ENCODE measurements around the gene PNMA8B.

The PNMA8B gene

GRCh38 chr19:46496304-46496703, 637 bp upstream of the PNMA8B start:
- DNase-seq, result no peak
- TF ChIP-seq POLR2A (IDR thresholded peaks at IDR 0.05; ENCODE audit: low read length) (no peak), GATA1 (IDR thresholded peaks at IDR 0.05; ENCODE audit: low read depth, low read length) (no peak)

- TF ChIP-seq GATA1 (IDR thresholded peaks at IDR 0.05; ENCODE audit: low read depth, low read length), result no peak
- no peak for TF ChIP-seq POLR2A (IDR thresholded peaks at IDR 0.05; ENCODE audit: low read length)
- DNase-seq, result no peak
Observed at GRCh38 chr19:46494941-46495785, 504 bp downstream of the PNMA8B start.

- no peak for DNase-seq
- TF ChIP-seq GATA1 (IDR thresholded peaks at IDR 0.05; ENCODE audit: low read depth, low read length), result no peak
- TF ChIP-seq POLR2A (IDR thresholded peaks at IDR 0.05; ENCODE audit: low read length), result no peak
Observed at GRCh38 chr19:46494146-46494940, 1.3 kb downstream of the PNMA8B start.

- no peak for DNase-seq
- TF ChIP-seq POLR2A (IDR thresholded peaks at IDR 0.05; ENCODE audit: low read length), result no peak
- no peak for TF ChIP-seq GATA1 (IDR thresholded peaks at IDR 0.05; ENCODE audit: low read depth, low read length)
Observed at GRCh38 chr19:46493236-46494145, 2.2 kb downstream of the PNMA8B start.

- TF ChIP-seq GATA1 (IDR thresholded peaks at IDR 0.05; ENCODE audit: low read depth, low read length), result no peak
- no peak for TF ChIP-seq POLR2A (IDR thresholded peaks at IDR 0.05; ENCODE audit: low read length)
- no peak for DNase-seq
Observed at GRCh38 chr19:46492841-46493235, 2.8 kb downstream of the PNMA8B start.

- TF ChIP-seq GATA1 (IDR thresholded peaks at IDR 0.05; ENCODE audit: low read depth, low read length) (no peak), POLR2A (IDR thresholded peaks at IDR 0.05; ENCODE audit: low read length) (no peak)
- DNase-seq, result no peak
Observed at GRCh38 chr19:46491975-46492682, 3.5 kb downstream of the PNMA8B start.

- TF ChIP-seq POLR2A (IDR thresholded peaks at IDR 0.05; ENCODE audit: low read length) (no peak), GATA1 (IDR thresholded peaks at IDR 0.05; ENCODE audit: low read depth, low read length) (no peak)
Observed at GRCh38 chr19:46490774-46491173, 4.9 kb downstream of the PNMA8B start.

GRCh38 chr19:46489445-46490272, 6.0 kb downstream of the PNMA8B start:
- DNase-seq, result no peak
- TF ChIP-seq GATA1 (IDR thresholded peaks at IDR 0.05; ENCODE audit: low read depth, low read length) (no peak), POLR2A (IDR thresholded peaks at IDR 0.05; ENCODE audit: low read length) (no peak)

More at GRCh38 chr19:46490774-46491173, 4.9 kb downstream of the PNMA8B start:
- no peak for DNase-seq

GRCh38 chr19:46488551-46488950, 7.1 kb downstream of the PNMA8B start:
- no peak for DNase-seq
- no peak for TF ChIP-seq POLR2A (IDR thresholded peaks at IDR 0.05; ENCODE audit: low read length)
- TF ChIP-seq GATA1 (IDR thresholded peaks at IDR 0.05; ENCODE audit: low read depth, low read length), result no peak

GRCh38 chr19:46487802-46488445, 7.7 kb downstream of the PNMA8B start:
- no peak for TF ChIP-seq GATA1 (IDR thresholded peaks at IDR 0.05; ENCODE audit: low read depth, low read length)
- no peak for TF ChIP-seq POLR2A (IDR thresholded peaks at IDR 0.05; ENCODE audit: low read length)
- DNase-seq, result peak; percentile 41 to 74

GRCh38 chr19:46487178-46487801, 8.4 kb downstream of the PNMA8B start:
- TF ChIP-seq POLR2A (IDR thresholded peaks at IDR 0.05; ENCODE audit: low read length) (no peak), GATA1 (IDR thresholded peaks at IDR 0.05; ENCODE audit: low read depth, low read length) (no peak)
- no peak for DNase-seq
